ENCODE data around the gene PAN3. TPM values are rescaled to one million over a fixed set of nuclear protein-coding genes. Genes with fewer than 3 reads are reported as not detected.

Gene PAN3
- total and polyA plus RNA-seq, 2 experiments from 2014 or later = 27.4 to 58.2 TPM

GRCh38 chr13:28326056-28326455 lies 187.7 kb downstream of the PAN3 start:
- no peaks in the 10 kb centered on the region for H3K9me3 Mint-ChIP-seq
- Histone ChIP-seq H3K36me3 (ENCODE audit: insufficient read depth) (peaks cover 14% of the 10 kb centered on the region), H3F3A (replicated peaks; ENCODE audit: low read depth) (no peaks in the 10 kb centered on the region), H3K27me3 (ENCODE audit: insufficient read depth) (no peaks in the 10 kb centered on the region), H3K79me2 (replicated peaks; ENCODE audit: insufficient read depth) (no peaks in the 10 kb centered on the region), H3K4me2 (no peak overlapping the region), H4K20me1 (replicated peaks; ENCODE audit: insufficient read depth) (no peaks in the 10 kb centered on the region), H3K4me1 (ENCODE audit: insufficient read depth) (peaks cover 4% of the 10 kb centered on the region; the same call in 1 of the 2 replicates), H3K4me3 (no peak overlapping the region), H3K9me2 (ENCODE audit: insufficient read depth) (no peaks in the 10 kb centered on the region), H3K27ac (ENCODE audit: low read depth) (no peak overlapping the region), H2AFZ (no peak overlapping the region)
- TF ChIP-seq ZNF462 (CRISPR knock-in tag; IDR thresholded peaks at IDR 0.05) (no peak), ZNF114 (CRISPR knock-in tag; IDR thresholded peaks at IDR 0.05) (no peak), EZH2phosphoT487 (IDR thresholded peaks at IDR 0.05; ENCODE audit: unreplicated experiment) (no peak), NANOG (IDR thresholded peaks at IDR 0.05; ENCODE audit: borderline replicate concordance) (no peak), ZNF331 (CRISPR knock-in tag; IDR thresholded peaks at IDR 0.05; ENCODE audit: low read depth) (no peak), JUNB (IDR thresholded peaks at IDR 0.05; ENCODE audit: unreplicated experiment) (no peak), ETS1 (IDR thresholded peaks at IDR 0.05) (no peak), STAT1 (IDR thresholded peaks at IDR 0.05; ENCODE audit: unreplicated experiment) (no peak)
- H3K4me3 Mint-ChIP-seq = no peak overlapping the region
- H3K27me3 Mint-ChIP-seq (ENCODE audit: insufficient read depth, low read depth, poor library complexity) = peaks cover 8% of the 10 kb centered on the region
- no peak for ATAC-seq
- no peak overlapping the region for H3K27ac Mint-ChIP-seq
- no peaks in the 10 kb centered on the region; the same call in none of the 3 replicates for H3K4me1 Mint-ChIP-seq
- no peak for DNase-seq (ENCODE audit: low spot score)
- H3K36me3 Mint-ChIP-seq (ENCODE audit: low read depth) = peaks cover 13% of the 10 kb centered on the region

Measured in GM23338 (cell line).